GM12873 (cell line): ENCODE measurements around the gene MMD.

Source experiments
- TF ChIP-seq, protein P1 (sequence below): IDR thresholded peaks from 2 replicates; pipeline ENCODE4 v1.5.1; 2012; ENCODE audit warnings: low read depth, mild to moderate bottlenecking, moderate library complexity, low read length, control low read depth; ENCODE audit not compliant: insufficient read depth; ENCODE audit errors: missing control alignments

The MMD gene

GRCh38 chr17:55420067-55420775 is 1.4 kb downstream of the MMD start:
- TF ChIP-seq, protein P1, sequence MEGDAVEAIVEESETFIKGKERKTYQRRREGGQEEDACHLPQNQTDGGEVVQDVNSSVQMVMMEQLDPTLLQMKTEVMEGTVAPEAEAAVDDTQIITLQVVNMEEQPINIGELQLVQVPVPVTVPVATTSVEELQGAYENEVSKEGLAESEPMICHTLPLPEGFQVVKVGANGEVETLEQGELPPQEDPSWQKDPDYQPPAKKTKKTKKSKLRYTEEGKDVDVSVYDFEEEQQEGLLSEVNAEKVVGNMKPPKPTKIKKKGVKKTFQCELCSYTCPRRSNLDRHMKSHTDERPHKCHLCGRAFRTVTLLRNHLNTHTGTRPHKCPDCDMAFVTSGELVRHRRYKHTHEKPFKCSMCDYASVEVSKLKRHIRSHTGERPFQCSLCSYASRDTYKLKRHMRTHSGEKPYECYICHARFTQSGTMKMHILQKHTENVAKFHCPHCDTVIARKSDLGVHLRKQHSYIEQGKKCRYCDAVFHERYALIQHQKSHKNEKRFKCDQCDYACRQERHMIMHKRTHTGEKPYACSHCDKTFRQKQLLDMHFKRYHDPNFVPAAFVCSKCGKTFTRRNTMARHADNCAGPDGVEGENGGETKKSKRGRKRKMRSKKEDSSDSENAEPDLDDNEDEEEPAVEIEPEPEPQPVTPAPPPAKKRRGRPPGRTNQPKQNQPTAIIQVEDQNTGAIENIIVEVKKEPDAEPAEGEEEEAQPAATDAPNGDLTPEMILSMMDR = no peak

DNA sequence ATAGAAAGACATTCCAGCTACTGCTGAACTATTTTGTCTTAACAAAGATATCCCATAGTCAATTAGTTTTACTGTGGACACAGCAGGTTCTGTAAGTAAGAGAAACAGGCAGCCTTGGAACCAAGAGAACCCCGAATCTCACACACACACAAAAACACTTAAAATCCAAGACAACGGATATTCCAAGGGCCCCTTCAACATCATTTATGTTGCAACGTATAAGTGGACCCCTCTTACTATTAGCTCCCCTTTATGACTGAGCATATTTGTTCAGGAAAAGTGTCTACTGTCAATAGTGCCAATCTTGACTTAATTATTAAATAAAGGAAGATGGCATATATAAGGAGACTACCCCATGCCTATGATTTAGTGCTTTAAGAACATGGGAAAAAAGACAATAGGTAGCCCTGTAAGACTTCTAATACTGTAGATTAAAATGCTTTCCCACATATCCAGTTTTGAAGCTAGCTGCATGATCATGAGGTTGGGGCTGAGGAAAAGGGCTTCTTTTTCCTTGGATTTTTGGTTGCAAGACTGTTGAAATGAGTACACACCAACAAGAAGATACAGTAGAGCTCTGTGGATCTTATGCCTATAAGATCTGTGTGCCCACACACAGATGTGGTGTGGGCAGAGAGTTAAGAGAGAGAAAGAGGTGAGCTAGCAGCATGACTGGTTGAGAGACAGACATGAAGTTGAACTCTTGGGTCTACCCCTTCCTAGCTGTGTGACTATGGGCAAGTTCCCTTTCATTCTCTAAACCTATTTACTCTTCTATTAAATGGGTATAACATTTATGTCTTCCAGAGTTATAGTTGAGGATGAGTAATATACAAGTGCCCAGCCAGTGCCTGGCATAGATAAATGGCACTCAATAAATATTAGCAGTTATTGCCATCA is 3.0 kb downstream of the MMD start:
- TF ChIP-seq, protein P1 = no peak

DNA sequence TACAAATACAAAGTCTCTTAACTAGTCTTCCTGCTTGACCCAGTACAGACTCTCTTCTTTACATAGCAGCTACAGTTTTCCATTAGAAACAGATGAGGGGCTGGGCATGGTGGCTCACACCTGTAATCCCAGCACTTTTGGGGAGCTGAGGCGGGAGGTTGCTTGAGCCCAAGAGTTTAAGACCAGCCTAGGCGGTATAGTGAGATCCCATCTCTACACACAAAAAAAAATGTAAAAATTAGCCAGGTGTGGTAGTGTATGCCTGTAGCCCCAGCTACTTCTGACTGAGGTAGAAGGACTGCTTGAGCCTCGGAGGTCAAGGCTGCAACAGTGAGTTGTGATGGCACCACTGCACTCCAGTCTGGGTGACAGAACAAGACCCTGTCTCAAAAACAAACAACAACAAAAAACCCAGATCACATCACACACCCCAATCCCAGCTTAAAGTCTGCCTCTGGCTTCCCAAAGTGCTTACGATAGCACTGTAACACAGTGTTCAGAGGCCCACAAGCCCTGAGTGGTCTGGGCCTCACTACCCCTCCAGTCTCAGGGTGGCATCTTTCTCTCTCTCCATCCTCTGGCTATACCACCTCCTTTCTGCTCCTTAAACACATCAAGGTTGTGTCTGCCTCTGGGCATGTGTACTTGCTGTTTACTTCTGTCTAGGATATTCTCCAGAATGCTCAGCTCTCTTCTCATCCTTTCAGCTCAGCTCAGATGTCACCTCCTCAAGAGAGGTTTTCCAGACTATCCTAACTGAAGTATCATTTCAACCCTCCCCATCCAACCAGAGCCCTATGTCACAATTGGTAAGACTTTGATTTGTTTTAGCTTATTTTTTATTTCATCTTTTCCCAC is 4.0 kb downstream of the MMD start:
- TF ChIP-seq, protein P1 = no peak

- TF ChIP-seq, protein P1 = no peak
Observed at GRCh38 chr17:55416470-55417052, 5.1 kb downstream of the MMD start.

GRCh38 chr17:55416000-55416399 is 5.6 kb downstream of the MMD start:
- TF ChIP-seq, protein P1 = no peak

DNA sequence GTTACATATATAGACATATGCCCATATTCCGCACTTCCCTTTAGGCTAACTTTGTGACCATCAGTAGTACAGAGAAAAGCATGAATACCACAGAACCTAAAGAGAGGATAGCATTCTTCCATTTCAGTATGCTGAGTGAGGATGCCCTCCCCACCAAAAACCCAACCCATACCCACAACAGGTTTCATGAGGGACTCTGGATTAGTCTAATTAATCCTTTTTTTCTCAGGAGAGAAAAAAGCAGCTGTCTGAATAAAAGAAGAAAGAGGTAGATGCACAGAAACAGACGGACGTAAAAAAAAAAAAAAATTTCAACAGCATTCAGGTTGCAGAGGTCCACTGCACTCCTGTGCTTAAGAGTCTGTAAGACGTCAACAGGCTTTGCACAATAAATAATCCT is 6.7 kb downstream of the MMD start:
- TF ChIP-seq, protein P1 = no peak
